ENCODE results near the gene VWA5B2. TPM values are rescaled to one million over a fixed set of nuclear protein-coding genes. Genes with fewer than 3 reads are reported as not detected.

VWA5B2 gene
- polyA plus RNA-seq, 3 donors, result 1.3 to 2.7 (median 1.8) TPM

GRCh38 chr3:184238246-184238818, 8.9 kb downstream of the VWA5B2 start:
- DNase-seq (ENCODE audit: extremely low read depth in 1 of 11, low read depth in 9 of 11, low spot score in 4 of 11), result no peak

DNA sequence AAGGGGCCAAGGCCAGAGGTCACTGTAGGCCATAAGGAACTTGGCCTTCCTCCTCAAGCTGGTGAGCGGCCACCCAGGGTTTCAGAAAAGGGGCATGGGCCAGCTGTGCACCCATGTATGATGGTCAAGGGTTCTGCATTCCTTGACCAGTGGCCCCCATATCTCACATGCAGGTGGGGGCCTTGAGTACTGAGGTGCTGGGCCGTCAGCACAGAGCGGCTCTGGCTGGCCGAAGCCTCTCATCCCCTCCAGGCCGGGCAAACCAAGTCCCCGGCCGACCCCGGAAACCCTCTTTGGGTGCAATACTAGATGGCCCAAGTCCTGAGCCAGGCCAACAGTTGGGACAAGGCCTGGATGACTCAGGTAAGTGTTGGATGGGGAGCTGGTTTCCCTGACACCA, 9.8 kb downstream of the VWA5B2 start:
- DNase-seq (ENCODE audit: extremely low read depth in 1 of 11, low read depth in 9 of 11, low spot score in 4 of 11), result no peak

- no peak for DNase-seq (ENCODE audit: extremely low read depth in 1 of 11, low read depth in 9 of 11, low spot score in 4 of 11)
Measured at GRCh38 chr3:184239708-184240107, 10.3 kb downstream of the VWA5B2 start.

DNA sequence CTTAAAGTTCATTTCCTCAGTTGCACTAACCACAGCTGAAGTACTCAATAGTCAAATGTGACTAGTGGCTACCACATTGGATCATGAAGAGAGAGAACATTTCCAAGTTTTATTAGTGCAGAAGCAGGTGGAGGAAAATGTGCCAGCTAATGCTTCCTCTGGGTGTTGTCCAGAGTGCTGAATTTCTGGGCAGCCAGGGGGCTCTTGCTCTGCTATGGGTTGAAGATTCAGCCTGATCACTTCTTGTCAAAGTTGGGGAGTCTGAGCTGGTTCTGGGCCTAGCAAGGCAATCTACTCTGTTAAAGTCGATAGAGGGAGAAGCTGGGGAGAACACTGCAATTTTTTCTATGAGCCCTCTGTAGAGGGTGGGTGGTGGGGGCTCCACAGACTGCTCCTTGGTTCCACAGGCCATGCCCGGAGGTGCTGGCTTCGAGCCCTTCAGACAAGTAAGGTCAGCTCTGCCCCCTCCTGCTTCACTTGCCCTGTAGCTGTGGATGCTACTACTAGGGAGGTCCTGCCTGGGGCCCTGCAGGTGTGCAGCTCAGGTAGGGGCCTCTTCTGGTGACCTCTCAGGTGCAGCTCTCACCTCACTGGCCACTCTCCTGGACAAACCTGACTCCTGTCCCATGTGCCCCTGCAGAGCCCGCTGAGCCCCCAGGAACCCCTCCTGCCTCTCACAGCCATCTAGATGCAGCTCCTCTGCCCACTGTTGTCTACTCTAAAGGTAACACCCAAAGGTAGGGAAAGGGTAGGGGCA, 11.2 kb downstream of the VWA5B2 start:
- DNase-seq (ENCODE audit: extremely low read depth in 1 of 11, low read depth in 9 of 11, low spot score in 4 of 11), result no peak

GRCh38 chr3:184241141-184241446, 11.7 kb downstream of the VWA5B2 start:
- DNase-seq (ENCODE audit: extremely low read depth in 1 of 11, low read depth in 9 of 11, low spot score in 4 of 11), result no peak

GRCh38 chr3:184241447-184242296, 12.3 kb downstream of the VWA5B2 start:
- DNase-seq (ENCODE audit: extremely low read depth in 1 of 11, low read depth in 9 of 11, low spot score in 4 of 11), result no peak

GRCh38 chr3:184242297-184242685, 12.9 kb downstream of the VWA5B2 start:
- no peak for DNase-seq (ENCODE audit: extremely low read depth in 1 of 11, low read depth in 9 of 11, low spot score in 4 of 11)

DNA sequence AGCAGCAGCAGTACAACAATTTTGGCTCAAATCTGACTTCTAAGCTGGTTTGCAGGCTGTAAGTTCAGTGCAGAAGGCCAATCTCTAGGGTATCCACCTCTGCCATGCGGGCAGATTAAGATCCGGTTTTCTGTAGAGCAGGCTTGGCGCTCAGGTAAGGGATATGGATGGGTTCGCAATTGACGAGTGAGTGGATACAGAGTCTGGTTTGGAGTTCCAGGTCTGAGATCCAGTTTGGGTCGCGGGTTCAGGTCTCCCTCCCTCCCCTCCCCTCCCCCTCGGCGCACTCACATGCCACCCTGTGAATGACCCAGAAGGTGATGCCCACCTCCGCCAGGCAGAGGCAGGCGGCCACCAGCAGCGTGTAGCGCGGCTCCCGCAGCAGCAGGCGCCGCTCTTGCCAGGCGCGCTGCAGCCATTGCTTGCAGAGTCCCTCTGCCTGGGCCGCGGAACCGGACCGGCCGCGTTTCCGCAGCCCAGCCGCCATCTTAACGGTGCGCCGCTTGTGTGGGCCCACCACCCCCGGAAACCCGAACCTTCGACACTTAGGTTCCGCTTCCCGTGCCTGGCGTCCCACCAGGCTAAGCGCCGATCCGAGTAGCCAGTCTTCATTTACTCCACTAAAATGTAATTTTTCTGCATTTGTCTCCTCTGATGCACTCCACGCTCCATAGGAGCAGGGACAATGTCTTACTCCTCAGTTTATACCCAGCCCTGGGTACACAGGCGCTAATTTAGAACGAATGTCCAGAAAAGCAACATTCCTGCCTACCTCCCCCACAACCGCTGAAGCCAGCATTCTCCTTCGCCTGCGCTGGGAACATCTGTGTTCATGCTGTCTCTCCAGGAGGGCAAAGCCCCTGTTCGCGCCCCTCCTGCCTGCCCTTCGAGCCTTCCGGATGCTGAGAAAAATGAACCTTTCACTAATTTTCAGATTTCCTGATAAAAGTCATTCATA, 19.3 kb downstream of the VWA5B2 start, which contains the start of gene ALG3:
ALG3 (minus strand) TSS at position 509 of the 958 bp plus-strand sequence; CDS start at position 487, 22 bp downstream.
- peak; percentile 67 to 85 (median 79) for DNase-seq (ENCODE audit: extremely low read depth in 1 of 11, low read depth in 9 of 11, low spot score in 4 of 11)

DNA sequence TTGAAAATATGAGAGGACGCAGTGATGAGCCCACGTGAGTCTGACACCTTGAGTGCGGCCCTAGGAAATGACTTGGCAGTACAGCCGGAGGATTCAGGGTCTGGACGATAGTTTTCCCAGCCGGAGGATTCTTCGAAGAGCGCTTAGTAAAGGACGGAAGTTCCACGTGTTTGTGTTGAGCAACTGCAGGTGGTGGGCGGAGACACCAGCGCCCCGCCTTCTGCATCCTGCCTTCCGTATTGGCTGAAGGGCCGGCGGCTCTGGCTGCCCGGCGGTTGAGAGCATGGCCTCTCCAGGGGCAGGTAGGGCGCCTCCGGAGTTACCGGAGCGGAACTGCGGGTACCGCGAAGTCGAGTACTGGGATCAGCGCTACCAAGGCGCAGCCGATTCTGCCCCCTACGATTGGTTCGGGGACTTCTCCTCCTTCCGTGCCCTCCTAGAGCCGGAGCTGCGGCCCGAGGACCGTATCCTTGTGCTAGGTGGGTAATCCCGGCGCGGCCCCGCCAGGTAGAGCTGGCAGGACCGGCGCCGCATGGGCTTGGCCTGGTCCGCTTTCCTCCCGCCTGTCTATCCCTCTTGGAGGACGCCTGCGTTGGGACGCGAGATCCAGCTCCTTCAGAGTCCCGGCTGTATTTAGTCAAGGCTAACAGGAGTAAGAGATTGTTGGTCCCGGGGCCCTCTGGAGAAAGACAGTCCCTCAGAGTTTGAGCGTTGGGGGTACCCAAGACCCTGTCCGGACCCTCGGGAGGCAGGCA, 20.2 kb downstream of the VWA5B2 start, which contains the start of gene EEF1AKMT4:
EEF1AKMT4 (plus strand) TSS at position 261 of the 755 bp plus-strand sequence; CDS start at position 284, 23 bp downstream.
- DNase-seq (ENCODE audit: extremely low read depth in 1 of 11, low read depth in 9 of 11, low spot score in 4 of 11), result peak; percentile 83 to 95 (median 89)

GRCh38 chr3:184250167-184250828, 20.9 kb downstream of the VWA5B2 start:
- peak in 9 of 11 donors; percentile 46 to 82 (median 71) for DNase-seq (ENCODE audit: extremely low read depth in 1 of 11, low read depth in 9 of 11, low spot score in 4 of 11)

DNA sequence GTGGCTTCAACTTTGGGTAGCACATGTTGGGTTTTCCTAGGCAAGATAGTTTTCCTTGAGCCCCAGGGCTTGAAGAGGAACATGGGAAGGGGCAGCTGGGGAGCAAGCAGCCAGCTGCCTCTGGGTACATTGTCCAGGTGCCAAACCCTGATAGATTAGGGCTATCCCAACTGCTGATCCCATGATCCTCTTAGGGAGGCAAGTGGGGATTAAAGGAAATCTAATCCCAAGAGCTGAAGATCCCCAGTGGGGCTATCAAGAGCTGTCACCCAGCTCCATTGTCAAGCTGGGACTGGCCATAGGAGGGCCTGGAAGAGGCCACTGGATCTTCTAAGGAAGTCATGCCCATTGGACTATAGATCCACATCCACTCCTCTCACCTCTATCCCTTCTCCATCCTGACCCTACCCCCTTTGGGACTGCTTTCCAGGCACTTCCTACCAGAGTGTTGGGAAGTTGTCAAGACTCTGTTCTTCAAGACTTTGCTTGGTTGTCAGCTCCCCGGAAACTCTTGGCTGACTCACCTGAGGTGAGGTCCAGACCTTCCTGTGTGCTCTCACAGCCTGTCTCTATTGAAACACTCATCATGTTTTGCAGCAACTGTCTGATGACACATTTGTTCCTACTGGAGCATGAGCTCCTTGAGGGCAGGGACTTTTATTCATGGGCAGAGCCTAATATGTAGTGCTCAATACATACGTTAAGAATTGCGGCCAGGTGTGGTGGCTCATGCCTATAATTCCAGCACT, 26.1 kb downstream of the VWA5B2 start:
- no peak for DNase-seq (ENCODE audit: extremely low read depth in 1 of 11, low read depth in 9 of 11, low spot score in 4 of 11)

GRCh38 chr3:184257083-184257915, 27.9 kb downstream of the VWA5B2 start:
- no peak for DNase-seq (ENCODE audit: extremely low read depth in 1 of 11, low read depth in 9 of 11, low spot score in 4 of 11)

GRCh38 chr3:184258926-184259325, 29.5 kb downstream of the VWA5B2 start:
- no peak for DNase-seq (ENCODE audit: extremely low read depth in 1 of 11, low read depth in 9 of 11, low spot score in 4 of 11)

- no peak for DNase-seq (ENCODE audit: extremely low read depth in 1 of 11, low read depth in 9 of 11, low spot score in 4 of 11)
Measured at GRCh38 chr3:184259396-184259877, 30.1 kb downstream of the VWA5B2 start.

DNA sequence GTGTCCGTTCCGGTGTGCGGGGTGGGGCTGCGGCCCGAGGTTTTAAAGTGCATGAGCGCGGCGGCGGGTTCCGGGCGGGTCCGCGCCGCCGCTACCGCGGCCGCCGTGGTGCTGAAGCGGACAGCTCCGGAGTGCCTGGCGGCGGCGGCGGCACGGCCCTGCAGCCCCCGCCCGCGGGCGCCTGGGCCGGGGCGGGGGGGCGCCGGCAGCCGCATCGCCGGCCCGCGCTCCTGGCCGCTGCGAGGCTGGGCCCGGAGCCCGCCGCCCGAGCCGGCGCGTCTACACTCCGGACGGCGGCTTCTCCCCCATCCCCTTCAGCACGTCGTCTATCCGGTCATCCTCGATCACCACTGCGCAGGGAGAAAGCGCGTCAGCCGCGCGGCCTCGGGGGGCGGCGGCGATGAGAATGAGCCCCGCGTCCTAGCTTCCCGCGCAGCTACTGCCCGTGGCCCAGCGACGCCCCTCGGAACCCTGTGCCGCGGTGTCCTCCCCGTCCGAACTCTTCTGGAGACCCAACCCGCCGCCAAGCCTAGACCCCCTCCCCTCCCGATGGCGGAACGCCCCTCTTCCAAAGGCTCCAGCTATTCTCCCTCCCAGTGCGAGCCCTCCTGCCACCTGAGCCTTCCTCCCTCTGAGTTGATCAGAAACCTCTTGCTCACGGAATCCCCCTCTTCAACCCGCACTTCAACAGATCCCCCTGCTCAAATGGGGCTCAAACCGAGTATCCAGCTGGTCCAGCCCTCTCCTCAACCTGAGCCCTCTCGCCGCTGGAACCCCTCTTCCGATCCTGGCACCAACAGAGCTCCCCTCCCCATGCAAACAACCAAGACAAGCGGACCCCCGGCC, 30.7 kb downstream of the VWA5B2 start:
- no peak for DNase-seq (ENCODE audit: extremely low read depth in 1 of 11, low read depth in 9 of 11, low spot score in 4 of 11)

All from renal cortex interstitium (tissue), 11 donors.